Measurements from ENCODE around the gene MAP2K5.
A peak's percentile ranks its signal among the peaks of the same experiment; 100 is the strongest.

The MAP2K5 gene

DNA sequence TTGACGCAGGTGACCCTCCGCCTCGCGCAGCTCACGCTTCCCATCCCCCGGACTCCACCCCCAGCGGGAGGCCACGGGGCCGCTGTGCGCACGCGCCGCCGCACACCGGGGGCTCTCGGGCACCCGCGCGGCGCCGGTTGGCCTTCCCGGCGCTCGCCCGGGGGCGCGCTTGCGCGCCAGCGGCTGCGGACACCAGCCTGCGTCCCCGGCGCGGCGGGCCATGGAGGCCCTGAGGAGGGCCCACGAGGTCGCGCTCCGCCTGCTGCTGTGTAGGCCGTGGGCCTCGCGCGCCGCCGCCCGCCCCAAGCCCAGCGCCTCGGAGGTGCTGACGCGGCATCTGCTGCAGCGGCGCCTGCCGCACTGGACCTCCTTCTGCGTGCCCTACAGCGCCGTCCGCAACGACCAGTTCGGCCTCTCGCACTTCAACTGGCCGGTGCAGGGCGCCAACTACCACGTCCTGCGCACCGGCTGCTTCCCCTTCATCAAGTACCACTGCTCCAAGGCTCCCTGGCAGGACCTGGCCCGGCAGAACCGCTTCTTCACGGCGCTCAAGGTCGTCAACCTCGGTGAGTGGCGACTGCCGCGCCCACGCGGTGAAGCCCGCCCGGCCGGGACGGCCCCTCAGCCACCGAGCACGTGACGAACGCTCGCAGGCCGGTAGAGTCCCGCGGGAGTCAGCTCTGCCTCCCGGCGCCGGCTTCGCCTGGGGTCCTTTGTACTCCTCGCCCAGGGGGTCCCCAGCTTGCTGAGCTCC lies 21.3 kb upstream of the MAP2K5 start, which contains the start of gene C15orf61:
Gene C15orf61, plus strand, starts transcription at position 103 of the 754 bp plus-strand sequence. Its CDS starts 118 bp downstream, at position 221.
- peak; percentile 63 to 69 for DNase-seq (ENCODE audit: low read depth in 2 of 2, low spot score in 1 of 2)

DNA sequence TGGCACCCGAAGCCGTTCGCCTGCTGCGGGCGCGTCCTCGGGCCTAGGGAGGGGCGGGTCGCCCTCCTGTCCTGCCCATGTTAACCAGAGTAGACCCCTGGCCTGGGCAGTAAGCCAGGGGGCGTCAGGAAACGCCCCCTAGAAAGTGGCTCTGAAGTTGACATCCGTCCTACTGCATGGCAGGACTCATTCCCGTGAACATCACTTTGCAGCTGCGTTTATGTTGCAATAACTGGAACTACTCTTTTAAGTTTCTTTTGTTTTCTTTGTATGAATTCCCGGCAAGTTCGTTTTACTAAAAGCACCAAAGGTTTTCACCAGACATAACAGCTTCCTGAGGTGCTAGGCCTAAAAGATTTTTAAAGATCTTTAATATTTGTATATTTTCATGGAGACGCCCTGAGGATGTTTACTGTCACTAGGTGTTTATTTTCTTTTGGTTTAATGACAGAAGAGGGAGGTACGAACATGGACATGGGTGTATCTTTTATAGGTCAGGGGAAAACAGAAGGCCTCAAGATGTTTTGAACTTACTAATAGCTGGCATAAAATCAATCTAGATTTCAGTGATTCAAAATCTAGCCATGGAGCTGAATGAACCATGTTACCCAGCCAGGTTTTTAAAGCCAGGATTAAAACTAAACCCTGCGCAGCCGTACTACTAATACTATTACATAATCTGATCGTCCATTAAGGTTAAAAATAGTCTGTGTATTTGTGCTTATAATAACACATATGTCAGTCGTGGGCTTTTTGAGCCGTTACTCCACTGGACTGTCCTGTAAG lies 20.5 kb upstream of the MAP2K5 start:
- DNase-seq (ENCODE audit: low read depth in 2 of 2, low spot score in 1 of 2), result no peak

DNA sequence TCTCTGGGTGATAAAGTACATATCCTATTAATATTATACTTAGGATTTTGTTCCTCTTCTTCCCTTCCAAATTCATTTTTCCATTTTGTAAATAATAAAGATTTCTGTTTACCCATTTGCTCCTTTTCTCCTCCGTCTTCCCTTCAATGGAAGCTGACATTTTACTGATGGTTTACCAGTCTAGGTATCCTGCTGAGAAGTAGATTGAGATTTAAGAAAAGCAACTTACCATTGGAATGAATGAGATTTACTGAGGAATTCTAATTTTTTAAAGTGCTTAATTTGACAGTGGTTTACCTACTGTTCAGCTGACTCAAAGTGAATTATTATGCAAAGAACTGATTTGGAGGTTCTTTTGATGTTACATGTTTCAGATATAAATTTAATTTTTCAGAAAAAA lies 19.2 kb upstream of the MAP2K5 start:
- DNase-seq (ENCODE audit: low read depth in 2 of 2, low spot score in 1 of 2), result no peak

DNA sequence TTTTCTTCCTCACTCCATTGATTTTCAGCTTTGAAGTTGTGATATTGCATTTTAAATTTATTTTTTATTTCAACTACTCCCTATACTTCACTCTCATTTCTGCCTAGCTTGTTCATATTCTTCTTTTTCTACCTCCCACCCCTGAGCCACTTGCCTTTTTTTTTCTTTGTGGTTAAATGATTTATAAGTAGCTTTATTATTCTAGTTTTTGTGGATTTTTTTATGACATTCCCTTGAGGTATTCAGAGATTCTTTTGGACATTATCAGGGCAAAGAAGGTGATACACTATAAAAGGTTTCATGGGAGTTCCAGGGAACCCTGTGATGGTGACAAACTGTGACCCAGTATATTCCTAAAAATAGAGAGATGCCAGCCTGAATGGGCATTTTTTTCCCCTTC lies 18.3 kb upstream of the MAP2K5 start:
- no peak for DNase-seq (ENCODE audit: low read depth in 2 of 2, low spot score in 1 of 2)

DNA sequence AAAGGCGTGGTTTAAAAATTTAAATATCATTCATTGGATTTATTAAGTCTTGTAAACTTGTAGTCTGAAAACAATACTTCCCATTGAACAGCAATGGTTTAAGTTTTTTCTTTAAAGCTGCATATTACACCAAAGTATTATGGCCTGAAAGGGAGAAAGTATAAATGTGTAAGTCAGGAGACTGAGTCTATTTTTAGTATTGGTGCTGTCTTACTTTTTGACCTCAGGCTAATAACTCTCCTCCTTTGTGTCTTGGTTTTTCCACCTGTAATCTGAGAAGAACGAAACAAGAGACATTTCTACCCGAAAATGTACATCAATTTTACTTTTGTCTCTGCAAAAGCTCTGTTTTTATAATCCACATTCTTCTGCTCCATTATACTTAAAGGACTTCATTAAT lies 14.0 kb upstream of the MAP2K5 start:
- DNase-seq (ENCODE audit: low read depth in 2 of 2, low spot score in 1 of 2), result no peak

DNA sequence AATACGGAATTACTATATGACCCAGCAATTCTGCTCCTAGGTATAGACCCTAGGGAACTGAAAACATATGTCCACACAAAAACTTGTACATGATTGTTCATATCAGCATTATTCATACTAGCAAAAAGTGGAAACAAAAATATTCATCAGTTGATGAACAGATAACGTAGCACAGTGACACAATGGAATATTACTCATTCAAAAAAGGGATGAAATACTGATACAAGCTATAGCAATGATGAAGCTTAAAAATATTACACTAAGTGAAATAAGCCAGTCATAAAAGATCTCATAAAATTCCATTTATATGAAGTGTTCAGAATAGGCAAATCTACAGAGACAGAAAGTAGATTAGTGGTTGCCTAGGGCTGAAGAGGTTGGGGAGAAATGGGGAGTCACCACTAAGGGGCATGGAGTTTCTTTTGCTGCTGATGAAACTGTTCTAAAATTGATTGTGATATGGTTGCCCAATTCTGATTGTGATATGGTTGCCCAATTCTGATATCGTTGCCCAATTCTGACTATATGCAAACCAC lies 11.1 kb upstream of the MAP2K5 start:
- DNase-seq (ENCODE audit: low read depth in 2 of 2, low spot score in 1 of 2), result no peak

DNA sequence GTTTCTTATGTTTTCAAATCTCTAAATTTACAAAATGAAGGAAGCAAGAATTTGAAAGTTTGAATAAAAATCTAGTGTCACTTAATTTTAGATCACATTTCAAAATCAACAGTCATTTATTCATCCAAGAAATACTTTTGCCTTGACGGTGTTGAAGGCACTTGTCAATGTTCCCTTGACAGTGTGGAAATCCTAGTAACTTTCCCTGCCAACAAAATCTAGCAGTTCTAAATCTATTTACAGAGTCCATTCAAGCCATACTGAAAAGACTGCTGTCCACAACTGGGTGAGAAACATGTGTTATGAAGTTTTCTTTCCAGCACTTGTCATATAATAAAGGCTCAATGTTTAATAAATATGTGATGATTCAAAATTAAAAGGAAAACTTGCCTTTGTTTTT lies 8.6 kb upstream of the MAP2K5 start:
- DNase-seq (ENCODE audit: low read depth in 2 of 2, low spot score in 1 of 2), result no peak

DNA sequence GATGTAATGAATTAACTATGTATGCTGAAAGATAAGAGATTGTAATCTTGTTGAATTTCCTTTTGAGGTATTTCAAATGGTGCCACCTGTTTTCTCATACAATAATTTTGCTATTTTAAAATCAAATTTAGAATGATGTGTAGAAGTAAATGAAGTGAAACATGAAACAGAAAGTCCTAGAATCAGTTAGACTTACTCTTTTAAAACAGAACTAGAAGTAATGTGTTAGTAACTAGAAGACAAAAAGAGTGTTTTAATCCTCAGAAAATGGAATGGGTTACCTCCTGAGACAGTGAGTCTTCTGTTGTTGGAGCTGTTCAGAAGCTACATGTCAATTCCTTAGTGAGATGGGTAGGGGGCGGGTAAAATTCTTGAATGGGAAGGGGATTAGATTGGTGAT lies 8.1 kb upstream of the MAP2K5 start:
- no peak for DNase-seq (ENCODE audit: low read depth in 2 of 2, low spot score in 1 of 2)

DNA sequence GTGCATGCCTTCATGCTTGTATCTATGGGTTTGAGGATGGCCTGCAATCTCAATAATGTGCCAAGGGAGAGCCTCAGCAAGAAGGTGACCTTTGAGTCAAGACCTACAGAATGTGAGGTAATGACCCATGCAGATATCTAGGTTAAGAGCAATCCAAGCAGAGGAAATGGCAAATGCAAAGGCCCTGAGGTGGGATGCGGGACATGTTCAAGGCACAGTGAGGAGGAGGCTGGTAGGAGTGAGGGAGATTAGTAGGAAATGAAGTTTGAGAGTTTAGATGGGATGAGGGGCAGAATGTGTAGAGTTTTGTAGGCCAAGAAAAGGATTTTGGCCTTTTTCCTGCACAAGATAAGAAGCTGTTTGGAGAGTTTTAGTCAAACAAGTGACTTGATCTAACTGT lies 4.7 kb upstream of the MAP2K5 start:
- DNase-seq (ENCODE audit: low read depth in 2 of 2, low spot score in 1 of 2), result no peak

DNA sequence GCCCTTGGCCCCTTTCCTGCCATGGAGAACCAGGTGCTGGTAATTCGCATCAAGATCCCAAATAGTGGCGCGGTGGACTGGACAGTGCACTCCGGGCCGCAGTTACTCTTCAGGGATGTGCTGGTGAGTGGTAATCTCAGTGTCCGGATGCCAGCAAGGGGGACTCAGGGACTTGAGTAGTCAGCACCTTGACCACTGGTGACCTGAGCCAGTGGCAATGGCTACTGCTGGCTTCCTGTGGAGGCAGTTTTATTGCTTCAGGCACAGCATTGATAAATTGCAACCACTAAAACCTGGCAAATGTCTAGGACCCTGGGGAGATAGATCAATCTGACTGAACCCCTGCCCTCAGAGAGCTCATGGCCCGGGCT lies 830 bp downstream of the MAP2K5 start:
- no peak for DNase-seq (ENCODE audit: low read depth in 2 of 2, low spot score in 1 of 2)

DNA sequence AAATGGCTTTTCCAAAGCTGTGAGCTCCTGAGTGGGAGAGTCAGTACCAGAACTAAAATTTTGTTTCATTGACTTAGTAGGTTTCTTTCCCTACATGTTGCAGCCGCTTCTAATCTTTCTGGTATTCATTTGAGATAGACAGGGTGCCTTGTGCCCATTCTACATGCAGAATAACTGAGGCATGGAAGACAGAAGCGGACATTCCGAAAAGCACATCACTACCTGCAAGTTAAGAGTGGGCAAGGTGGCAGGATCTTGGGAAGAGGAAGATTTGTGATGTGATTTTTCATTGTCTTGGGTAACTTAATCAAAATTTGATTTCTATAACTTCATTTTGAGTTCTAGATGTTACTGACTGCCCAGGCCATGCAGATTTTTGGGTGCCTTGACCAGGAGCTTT lies 2.0 kb downstream of the MAP2K5 start:
- DNase-seq (ENCODE audit: low read depth in 2 of 2, low spot score in 1 of 2), result no peak

DNA sequence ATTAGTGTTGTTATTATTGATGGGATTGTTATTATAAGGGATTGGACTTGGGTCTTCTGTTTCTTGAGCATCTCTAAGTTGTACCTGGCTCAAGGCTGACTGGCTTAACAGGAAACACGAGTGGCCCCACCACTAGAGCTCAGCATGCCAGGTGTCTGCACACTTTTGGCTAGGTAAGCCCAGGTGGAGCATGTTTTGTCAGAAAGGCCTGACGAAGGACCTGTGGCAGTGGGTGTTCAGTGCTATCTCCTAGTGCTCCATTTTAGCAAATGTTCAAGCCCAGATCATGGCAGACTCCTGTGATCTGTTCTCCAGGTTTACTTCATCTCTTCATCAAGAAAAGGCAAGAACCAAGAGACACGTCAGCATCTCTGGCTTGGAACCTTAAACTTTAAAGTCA lies 3.4 kb downstream of the MAP2K5 start:
- no peak for DNase-seq (ENCODE audit: low read depth in 2 of 2, low spot score in 1 of 2)

DNA sequence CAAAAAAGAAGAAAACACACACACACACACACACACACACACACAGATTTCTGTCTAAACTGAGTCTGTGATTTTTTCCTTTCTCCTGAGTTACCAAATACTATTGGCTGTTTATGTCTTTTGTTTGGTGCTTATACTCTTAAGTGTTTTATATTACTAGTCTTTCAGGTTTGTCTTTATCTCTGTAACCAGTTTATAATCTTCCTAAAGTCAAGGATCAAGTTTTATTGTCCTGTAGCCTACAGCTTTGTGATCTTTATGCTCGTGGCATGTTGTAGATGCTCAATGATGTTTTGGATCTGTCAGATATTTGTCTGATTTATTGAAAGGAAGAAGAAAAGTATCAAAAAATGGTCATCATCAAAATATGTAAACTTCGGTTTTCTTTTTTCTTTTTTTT lies 4.6 kb downstream of the MAP2K5 start:
- DNase-seq (ENCODE audit: low read depth in 2 of 2, low spot score in 1 of 2), result no peak

DNA sequence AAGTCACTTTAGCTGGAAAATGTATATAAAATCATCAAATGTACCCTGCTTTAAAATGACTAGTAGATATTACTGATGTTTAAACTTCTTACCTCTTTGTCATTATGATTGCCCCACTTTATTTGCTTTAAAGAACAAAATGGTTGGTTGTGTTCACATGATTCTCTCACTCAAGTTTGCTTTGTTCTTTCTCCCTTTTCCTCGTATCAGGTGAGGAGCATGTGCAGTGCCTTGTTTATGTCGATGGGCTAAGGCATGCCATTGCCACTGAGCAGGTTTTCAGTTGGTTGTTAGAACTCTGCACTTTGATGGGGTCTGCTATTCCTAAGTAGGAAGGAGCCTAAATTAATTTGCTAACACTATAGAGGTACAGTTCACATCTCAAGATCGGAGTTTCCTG lies 5.3 kb downstream of the MAP2K5 start:
- DNase-seq (ENCODE audit: low read depth in 2 of 2, low spot score in 1 of 2), result no peak

DNA sequence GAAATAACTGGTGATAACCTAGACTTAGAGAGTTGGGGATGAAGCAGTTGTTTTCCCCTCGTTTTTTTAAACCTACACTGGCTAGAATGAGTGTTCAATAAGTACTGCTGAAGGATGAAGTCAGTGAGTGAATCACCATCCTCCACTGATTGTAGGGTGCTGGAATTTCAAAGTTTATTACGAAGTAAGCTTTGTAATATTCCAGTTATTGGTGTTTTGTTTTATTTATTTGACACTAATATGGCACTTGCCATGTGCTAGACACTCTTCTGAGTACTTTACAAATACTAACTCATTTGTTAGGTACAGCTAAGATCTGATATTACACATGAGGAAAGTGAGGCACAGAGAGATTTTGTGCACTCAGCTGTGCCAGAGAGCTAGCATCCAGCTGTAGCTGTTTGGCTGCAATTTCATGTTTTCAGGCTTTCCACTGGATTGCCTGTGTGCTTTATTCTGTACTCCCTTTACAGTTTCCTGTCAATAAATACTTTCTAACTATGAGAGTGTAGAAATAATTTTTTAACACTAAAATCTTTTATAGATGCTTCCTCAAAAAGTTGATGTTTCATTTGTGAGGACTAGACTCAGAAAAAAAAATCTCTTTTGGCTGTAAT lies 5.8 kb downstream of the MAP2K5 start:
- DNase-seq (ENCODE audit: low read depth in 2 of 2, low spot score in 1 of 2), result no peak

DNA sequence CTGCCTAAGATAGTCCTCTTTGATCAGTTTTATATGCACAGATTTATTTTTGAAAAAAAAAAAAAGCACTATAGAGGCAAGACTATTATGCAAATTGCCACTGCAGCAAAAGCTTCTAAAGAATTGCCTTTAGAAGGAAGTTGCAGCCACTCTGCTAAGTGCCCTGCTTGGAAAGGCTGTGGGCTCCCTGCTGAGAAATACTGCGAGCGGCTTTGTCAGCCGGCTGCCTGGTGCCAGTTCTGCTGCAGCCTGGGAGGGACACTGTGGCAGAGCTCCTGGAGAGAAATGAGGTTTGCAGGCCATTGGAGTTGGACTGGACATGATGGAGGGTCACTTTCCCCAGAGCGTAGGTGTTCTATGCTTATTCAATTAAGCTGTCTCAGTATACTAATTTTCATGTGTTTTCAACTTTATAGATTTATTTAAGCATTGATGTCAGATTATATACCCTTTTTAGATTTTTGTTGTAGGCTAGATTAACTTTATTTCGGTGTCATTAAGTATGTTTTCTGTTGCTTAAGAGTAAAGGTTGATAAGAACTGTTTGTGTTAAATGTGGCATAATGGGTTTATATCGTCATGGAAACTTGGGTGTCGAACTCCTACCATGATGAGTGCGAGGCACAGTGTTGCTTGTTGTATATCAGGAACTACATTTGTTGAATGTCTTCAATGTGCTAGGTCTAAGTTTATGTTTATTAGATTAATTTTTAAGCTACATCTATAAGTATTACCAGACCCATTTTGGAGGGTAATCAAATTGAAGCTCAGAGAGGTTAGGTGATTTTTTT lies 6.6 kb downstream of the MAP2K5 start:
- no peak for DNase-seq (ENCODE audit: low read depth in 2 of 2, low spot score in 1 of 2)

DNA sequence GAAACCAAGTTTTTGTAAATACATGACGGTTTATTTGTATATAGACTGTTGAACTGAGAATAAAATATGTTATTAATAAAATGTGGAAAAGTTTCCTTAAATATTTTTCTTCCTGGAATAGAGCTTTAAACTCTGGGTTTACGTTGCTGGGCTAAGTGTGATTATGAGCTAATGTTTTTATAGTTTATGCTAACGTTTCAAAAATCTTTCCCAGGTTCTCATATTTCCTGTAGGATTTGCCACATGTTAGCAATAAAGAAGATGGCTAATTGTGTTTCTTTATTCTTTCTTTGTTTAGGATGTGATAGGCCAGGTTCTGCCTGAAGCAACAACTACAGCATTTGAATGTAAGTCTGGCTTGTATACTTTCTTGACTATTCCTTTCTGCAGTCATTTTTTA lies 7.2 kb downstream of the MAP2K5 start:
- DNase-seq (ENCODE audit: low read depth in 2 of 2, low spot score in 1 of 2), result no peak

DNA sequence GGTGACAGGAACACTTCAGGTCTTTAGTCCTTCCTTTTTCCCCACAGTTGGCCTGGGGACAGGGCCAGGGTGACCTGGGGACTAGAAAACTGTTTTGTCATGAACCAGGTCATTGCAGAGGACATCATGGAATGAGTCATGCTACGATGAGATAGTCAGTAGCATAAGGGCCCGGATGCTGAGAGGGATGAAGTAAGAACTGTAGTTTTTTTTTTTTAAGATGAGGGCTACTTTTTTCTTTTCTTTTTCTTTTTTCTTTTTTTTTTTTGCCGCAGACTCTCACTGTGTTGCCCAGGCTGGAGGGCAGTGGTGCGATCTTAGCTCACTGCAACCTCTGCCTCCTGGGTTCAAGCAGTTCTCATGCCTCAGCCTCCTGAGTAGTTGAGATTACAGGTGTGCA lies 8.0 kb downstream of the MAP2K5 start:
- DNase-seq (ENCODE audit: low read depth in 2 of 2, low spot score in 1 of 2), result no peak

DNA sequence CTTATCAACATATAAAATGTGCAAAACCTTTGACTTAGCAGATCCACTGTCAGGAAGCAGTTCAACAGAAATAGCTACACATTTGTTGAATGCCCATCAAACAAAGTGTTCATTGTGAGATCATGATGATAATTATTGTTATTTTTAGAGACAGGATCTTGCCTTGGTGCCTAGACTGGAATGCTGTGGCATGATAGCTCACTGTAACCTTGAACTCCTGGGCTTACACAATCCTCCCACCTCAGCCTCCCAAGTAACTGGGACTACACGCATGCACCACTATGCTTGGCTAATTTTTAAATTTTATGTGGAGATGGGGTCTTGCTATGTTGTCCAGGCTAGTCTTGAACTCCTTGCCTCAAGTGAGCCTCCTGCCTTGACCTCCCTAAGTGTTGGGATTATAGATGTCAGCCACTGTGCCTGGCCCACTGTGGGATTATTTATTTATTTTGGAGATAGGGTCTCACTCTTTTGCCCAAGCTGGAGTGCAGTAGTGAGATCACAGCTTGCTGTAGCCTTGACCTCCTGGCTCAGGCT lies 8.8 kb downstream of the MAP2K5 start:
- no peak for DNase-seq (ENCODE audit: low read depth in 2 of 2, low spot score in 1 of 2)

DNA sequence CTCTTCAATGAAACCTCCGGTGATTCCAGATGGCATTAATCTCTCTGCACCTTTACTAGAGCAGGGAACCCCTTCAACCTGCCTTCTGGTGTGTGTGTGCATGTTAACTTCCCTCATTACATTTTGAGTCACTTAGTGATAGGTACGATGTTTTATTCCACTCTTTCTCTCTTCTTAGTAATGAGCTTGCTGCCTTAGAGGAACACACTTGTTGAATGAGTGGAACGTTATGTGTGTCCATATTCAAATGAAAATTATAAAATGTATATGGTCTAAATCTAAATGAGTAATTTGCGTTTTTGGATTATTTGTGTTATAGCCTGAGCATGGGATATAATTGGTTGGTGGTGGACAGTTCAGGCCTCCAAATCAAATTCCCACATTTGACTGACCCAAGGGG lies 12.1 kb downstream of the MAP2K5 start:
- no peak for DNase-seq (ENCODE audit: low read depth in 2 of 2, low spot score in 1 of 2)

DNA sequence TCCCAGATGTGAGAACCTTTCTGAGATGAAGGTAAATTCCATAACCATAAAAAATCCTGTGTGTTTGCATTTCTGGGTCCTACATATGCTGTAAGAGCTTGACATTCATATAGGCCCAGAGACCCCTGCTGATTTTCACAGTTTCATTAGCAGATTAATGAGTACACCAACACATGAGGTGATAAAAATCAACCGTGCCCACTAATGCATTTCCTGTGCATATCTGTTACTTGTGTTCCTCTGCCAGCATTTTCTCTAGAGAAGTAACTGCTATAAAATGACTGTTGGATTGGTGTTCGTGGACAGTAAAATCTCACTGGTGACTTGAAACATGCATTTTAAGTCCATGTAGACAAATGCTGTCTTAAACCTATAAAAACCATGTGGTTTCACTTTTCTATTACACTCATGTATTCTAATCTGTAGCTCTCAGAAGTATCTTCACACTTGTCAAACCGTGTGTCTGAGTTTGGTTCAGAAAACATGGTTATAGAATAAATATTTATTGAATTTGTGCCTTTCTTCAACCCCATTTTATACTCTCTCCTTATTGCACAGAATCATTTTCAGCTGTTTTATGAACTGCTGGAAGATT lies 14.6 kb downstream of the MAP2K5 start:
- DNase-seq (ENCODE audit: low read depth in 2 of 2, low spot score in 1 of 2), result no peak
